ENCODE data around the gene TECTA.
"Not testable (repeated sequence)": the region's sequence is repeated elsewhere in the genome, so short reads cannot be mapped to it uniquely, and the experiment has no call there.

The TECTA gene

DNA sequence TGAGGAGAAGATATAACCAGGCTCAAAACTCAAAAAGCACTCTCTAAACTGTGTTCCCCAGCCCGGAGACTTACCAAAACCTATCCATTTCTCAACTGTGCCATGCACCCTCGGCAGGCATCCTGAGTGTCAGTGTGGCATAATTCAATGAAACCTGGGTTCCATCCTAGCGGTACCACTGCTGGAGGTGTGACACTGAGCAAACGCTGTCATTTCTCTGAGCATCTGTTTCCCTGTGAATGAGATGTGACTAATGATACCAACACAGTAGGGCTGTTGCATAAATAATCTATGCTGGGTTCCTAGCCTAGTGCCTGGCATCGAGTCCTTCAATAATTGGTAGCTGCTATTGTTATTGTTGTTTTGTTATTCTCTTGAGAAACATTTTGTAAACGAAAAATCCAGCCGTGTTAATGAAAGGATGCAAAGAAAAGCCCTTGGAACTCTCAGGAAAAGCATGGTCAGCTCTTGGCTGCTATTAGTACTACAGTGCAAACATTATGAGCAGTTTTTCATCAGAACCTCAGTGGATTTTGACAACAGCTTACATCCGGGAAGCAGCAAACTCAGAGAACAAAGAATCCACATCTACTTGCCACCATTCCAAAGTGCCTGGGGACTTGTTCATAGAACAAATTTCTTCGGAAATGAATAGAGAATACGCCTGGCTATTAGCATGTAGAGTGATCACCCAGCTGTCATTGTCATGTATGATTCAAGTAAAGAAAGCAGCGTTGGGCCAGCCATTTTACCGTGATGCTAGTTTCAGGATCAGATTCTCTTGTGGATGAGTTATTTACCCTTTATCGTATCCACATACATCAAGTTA is 53.7 kb downstream of the TECTA start:
- TF ChIP-seq, protein P1, sequence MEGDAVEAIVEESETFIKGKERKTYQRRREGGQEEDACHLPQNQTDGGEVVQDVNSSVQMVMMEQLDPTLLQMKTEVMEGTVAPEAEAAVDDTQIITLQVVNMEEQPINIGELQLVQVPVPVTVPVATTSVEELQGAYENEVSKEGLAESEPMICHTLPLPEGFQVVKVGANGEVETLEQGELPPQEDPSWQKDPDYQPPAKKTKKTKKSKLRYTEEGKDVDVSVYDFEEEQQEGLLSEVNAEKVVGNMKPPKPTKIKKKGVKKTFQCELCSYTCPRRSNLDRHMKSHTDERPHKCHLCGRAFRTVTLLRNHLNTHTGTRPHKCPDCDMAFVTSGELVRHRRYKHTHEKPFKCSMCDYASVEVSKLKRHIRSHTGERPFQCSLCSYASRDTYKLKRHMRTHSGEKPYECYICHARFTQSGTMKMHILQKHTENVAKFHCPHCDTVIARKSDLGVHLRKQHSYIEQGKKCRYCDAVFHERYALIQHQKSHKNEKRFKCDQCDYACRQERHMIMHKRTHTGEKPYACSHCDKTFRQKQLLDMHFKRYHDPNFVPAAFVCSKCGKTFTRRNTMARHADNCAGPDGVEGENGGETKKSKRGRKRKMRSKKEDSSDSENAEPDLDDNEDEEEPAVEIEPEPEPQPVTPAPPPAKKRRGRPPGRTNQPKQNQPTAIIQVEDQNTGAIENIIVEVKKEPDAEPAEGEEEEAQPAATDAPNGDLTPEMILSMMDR (IDR thresholded peaks at IDR 0.05; ENCODE audit: low read depth, low read length): no peak
- in situ Hi-C loops (cut with HindIII; ENCODE audit: low sequenced_read_pairs): no loop called here
- no peak overlapping the region for H3K4me3 ChIP-seq (ENCODE audit: low read depth, low read length)
- DNase-seq (ENCODE audit: low read depth, low spot score): no peak

DNA sequence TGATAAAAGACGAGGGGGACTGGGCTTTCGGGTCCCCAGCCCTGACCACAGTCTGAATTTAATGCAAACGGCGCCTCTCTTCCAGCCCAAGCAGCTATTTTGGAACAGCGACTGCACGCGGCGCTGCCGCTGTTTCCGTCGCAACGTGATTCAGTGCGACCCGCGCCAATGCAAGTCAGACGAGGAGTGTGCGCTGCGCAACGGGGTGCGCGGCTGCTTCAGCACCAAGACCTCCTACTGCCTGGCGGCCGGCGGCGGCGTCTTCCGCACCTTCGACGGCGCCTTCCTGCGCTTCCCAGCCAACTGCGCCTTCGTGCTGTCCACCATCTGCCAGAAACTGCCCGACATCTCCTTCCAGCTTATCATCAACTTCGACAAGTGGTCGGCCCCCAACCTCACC is 56.7 kb downstream of the TECTA start:
- TF ChIP-seq, protein P1 (IDR thresholded peaks at IDR 0.05; ENCODE audit: low read depth, low read length): no peak
- in situ Hi-C loops (cut with HindIII; ENCODE audit: low sequenced_read_pairs): no loop called here

DNA sequence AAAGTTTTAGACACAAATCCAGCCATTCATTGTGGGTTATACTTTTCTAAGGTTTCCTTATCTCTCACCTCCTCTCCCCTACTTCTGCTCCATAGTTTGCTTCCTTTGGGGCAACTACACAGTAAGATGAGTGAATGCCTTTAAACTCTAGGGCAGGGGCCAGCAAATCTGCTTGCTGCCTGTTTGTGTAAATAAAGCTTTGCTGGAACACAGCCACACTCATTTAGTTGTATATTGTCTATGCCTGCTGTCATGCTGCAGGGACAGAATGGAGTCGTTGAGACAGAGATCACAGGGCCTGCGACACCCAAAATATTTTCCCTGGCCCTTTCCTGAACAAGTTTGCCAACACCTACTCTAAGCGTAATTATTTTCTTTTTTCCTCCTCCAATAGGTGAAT is 58.7 kb downstream of the TECTA start:
- H3K4me3 ChIP-seq (ENCODE audit: low read depth, low read length): no peak overlapping the region
- TF ChIP-seq, protein P1 (IDR thresholded peaks at IDR 0.05; ENCODE audit: low read depth, low read length): no peak
- no peak for DNase-seq (ENCODE audit: low read depth, low spot score)
- in situ Hi-C loops (cut with HindIII; ENCODE audit: low sequenced_read_pairs): no loop called here

More for the DNA sequence above, 56.7 kb downstream of the TECTA start:
- H3K4me3 ChIP-seq (ENCODE audit: low read depth, low read length): no peak overlapping the region
- no peak for DNase-seq (ENCODE audit: low read depth, low spot score)

DNA sequence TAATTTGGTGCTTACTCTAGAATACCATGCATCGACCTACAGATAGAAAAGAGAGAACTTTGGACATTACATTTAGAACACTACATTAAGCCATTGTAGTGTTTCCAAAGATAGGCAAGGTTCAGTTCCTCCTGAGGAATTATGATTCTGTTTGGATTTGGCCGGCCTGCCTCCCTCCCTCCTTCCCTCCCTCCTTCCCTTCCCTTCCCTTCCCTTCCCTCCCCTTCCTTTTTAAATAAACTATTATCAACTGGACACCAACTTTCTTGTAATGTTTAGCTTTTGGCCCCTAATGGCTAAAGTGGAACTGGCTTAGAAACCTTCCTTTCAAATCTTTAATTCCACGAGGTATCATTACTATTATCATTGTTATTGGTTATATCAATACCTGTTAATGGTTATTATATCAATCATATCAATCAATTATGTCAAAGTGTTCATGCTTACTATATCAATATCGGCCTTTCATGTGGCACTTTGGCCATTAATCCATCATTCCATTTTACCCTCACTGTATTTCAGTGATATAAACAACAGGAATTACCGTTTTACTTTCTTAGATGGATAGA is 60.4 kb downstream of the TECTA start:
- TF ChIP-seq, protein P1 (IDR thresholded peaks at IDR 0.05; ENCODE audit: low read depth, low read length): no peak
- in situ Hi-C loops (cut with HindIII; ENCODE audit: low sequenced_read_pairs): no loop called here
- no peak overlapping the region for H3K4me3 ChIP-seq (ENCODE audit: low read depth, low read length)
- DNase-seq (ENCODE audit: low read depth, low spot score): no peak

DNA sequence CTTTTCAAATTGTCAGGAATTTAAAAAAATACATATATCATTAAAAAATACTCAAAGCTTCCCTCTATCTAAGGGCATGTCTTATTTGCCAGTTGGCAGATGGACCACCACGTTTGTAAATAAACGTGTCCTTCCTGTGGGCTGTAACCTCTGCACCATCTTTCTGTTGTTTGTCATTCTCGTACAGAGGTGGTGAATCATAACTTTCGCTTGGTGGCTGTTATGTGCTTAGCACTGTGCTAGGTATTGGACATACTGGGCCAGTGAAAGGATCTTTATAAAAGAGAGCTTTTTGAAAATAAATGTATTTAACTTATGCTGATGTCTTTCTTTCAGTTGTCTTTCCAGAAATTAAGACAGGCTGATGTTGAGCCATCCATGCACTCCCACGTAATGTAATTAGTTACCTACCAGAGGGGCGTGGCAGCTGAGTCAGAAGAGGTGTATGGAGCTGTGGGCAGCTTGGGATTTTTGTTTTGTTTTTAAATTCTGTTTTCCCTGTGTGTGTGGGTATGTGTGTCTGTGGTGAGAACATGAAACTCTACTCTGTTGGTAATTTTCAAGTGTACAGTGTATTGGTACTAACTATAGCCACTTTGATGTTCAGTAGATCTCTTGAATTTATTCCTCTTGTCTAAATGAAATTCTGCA is 62.7 kb downstream of the TECTA start:
- DNase-seq (ENCODE audit: low read depth, low spot score): no peak
- TF ChIP-seq, protein P1 (IDR thresholded peaks at IDR 0.05; ENCODE audit: low read depth, low read length): no peak
- H3K4me3 ChIP-seq (ENCODE audit: low read depth, low read length): no peak overlapping the region
- in situ Hi-C loops (cut with HindIII; ENCODE audit: low sequenced_read_pairs): no loop called here

GRCh38 chr11:121177629-121178028 is 76.6 kb downstream of the TECTA start:
- DNase-seq (ENCODE audit: low read depth, low spot score); H3K4me3 ChIP-seq (ENCODE audit: low read depth, low read length); in situ Hi-C loops (cut with HindIII; ENCODE audit: low sequenced_read_pairs): not testable (repeated sequence)

DNA sequence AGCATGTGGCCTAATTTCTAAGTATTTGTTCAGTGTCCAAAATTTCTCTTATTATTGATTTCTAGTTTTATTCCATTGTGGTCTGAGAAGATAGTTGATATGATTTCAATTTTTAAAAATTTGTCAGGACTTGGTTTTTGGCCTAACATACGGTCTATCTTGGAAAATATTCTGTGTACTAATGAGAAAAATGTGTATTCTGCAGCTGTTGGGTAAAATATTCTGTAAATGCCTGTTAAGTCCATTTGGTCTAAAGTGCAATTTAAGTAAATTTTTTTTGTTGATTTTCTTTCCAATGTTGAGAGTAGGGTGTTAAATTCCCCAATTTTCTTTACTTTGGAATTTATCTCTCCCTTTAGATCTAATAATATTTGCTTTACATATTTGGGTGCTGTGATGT is 78.3 kb downstream of the TECTA start:
- in situ Hi-C loops (cut with HindIII; ENCODE audit: low sequenced_read_pairs): no loop called here
- TF ChIP-seq, protein P1 (IDR thresholded peaks at IDR 0.05; ENCODE audit: low read depth, low read length): no peak
- H3K4me3 ChIP-seq (ENCODE audit: low read depth, low read length): no peak overlapping the region
- no peak for DNase-seq (ENCODE audit: low read depth, low spot score)
